Measurements from ENCODE around the gene ADRA1B. TPM values are rescaled to one million over a fixed set of nuclear protein-coding genes. Genes with fewer than 3 reads are reported as not detected.

ADRA1B gene
- total and polyA plus RNA-seq, 10 of the 15 experiments (the other 5 are each of a cell fraction or from before 2014, with no cell fraction given) = 0.04 TPM; not detected in 9

GRCh38 chr5:160021831-160022446, 105.7 kb downstream of the ADRA1B start:
- H3K4me2 ChIP-seq (ENCODE audit: control insufficient read depth, insufficient read depth) = no peak overlapping the region
- ChIA-PET RAD21 (ENCODE audit: unreplicated experiment) (interaction anchor here (0.6 to 8.2 kb wide), 41 partner anchors 9 to 418 kb away, joined by 3 to 81 read pairs (median 4); partner anchors contain the start of genes PWWP2A and TTC1), CTCF (interaction anchor here (0.6 to 8.8 kb wide), 66 partner anchors 9 to 865 kb away, joined by 3 to 162 read pairs (median 4); partner anchors contain the start of genes FAM200C, PWWP2A, SLU7 and TTC1), SMC1A (ENCODE audit: uncharacterized antibody, unreplicated experiment) (interaction anchor here (0.6 to 9.4 kb wide), 43 partner anchors 9 to 578 kb away, joined by 3 to 149 read pairs (median 4); partner anchors contain the start of genes PWWP2A and TTC1), POLR2A (interaction anchor here (0.8 to 2.0 kb wide), 4 partner anchors 10 to 397 kb away, joined by 3 to 10 read pairs (median 4); partner anchors contain the start of genes SLU7 and TTC1)
- intact Hi-C loops (cut with micrococcal nuclease; ENCODE audit: unreplicated experiment) = loop anchor here (1.0 to 5.0 kb wide), 4 partner anchors 136 to 369 kb away; no protein-coding TSS in a partner anchor
- ATAC-seq = peak; percentile 99
- no peaks in the 10 kb centered on the region for H4K20me1 ChIP-seq (ENCODE audit: control insufficient read depth, insufficient read depth)
- in situ Hi-C loops (cut with MboI) = loop anchor here (5.0 kb wide), 1 partner anchor 325 kb away; no protein-coding TSS in a partner anchor
- no peaks in the 10 kb centered on the region for H3K9me3 ChIP-seq (replicated peaks; ENCODE audit: control insufficient read depth, insufficient read depth, low read length)
- peak; percentile 38 for FAIRE-seq
- H3K79me2 ChIP-seq (ENCODE audit: control insufficient read depth, insufficient read depth, low read length) = 0 out of 2 replicates have a peak, but pooled peaks cover 1% of the 10 kb centered on the region
- 11% methylated on average over 3 of the region's 3 CpGs for WGBS (ENCODE audit: insufficient coverage, insufficient replicate concordance, low lambda C conversion rate, missing lambda C conversion rate)
- H3K9ac ChIP-seq (ENCODE audit: control insufficient read depth, insufficient read depth, low read length) = no peak overlapping the region
- peaks cover 0 to 7% of the 10 kb centered on the region in 2 experiments; a peak in 1 of 4 replicates for H3K36me3 ChIP-seq (ENCODE audit: control insufficient read depth in 2 of 2, insufficient read depth in 2 of 2, low read length in 1 of 2)
- no peaks in the 10 kb centered on the region for H3K27me3 ChIP-seq (replicated peaks in 1 of 2; ENCODE audit: control insufficient read depth in 2 of 2, insufficient read depth in 2 of 2, low read length in 1 of 2)
- peak; percentile 28 for DNase-seq (ENCODE audit: low read depth, low spot score)
- TF ChIP-seq RAD21 (IDR thresholded peaks at IDR 0.05; ENCODE audit: insufficient read depth, low read depth, low read length) (peak; percentile 82), E2F4 (IDR thresholded peaks at IDR 0.05; ENCODE audit: low read depth, low read length) (no peak), TBL1XR1 (IDR thresholded peaks at IDR 0.05; ENCODE audit: low read depth, low read length) (no peak), FOS (IDR thresholded peaks at IDR 0.05; ENCODE audit: borderline replicate concordance, extremely low read depth, insufficient read length) (no peak), JUNB (IDR thresholded peaks at IDR 0.05) (no peak), CREB1 (IDR thresholded peaks at IDR 0.05; ENCODE audit: low read depth) (no peak), BMI1 (IDR thresholded peaks at IDR 0.05; ENCODE audit: borderline replicate concordance) (no peak), CTCF (IDR thresholded peaks at IDR 0.05 in 2 of 3, conservative IDR thresholded peaks at IDR 0.05 in 1 of 3; ENCODE audit: control insufficient read depth in 2 of 3, extremely low read depth in 1 of 3, insufficient read depth in 1 of 3, low read depth in 3 of 3, low read length in 3 of 3) (peak; percentile 70 to 83 (median 73)), SMC3 (IDR thresholded peaks at IDR 0.05; ENCODE audit: borderline replicate concordance, low read length) (peak; percentile 78), RFX5 (IDR thresholded peaks at IDR 0.05; ENCODE audit: low read depth, low read length) (no peak), ZSCAN29 (IDR thresholded peaks at IDR 0.05) (no peak), POLR2AphosphoS2 (IDR thresholded peaks at IDR 0.05; ENCODE audit: low read depth, low read length) (no peak), PRDM15 (CRISPR knock-in tag; IDR thresholded peaks at IDR 0.05) (no peak), ZNF622 (IDR thresholded peaks at IDR 0.05) (no peak)
- no peak overlapping the region for H2AFZ ChIP-seq (ENCODE audit: control insufficient read depth, low read depth, low read length)
- BruUV-seq (replicated peaks) = no TSS peak
- no peak overlapping the region for H3K4me3 ChIP-seq
- H3K27ac ChIP-seq (ENCODE audit: control insufficient read depth, insufficient read depth) = no peak overlapping the region
- H3K4me1 ChIP-seq (ENCODE audit: control insufficient read depth, insufficient read depth, low read length) = no peaks in the 10 kb centered on the region
